ENCODE results near the gene TPM4.

- no peak for TF ChIP-seq CTCF (IDR thresholded peaks at IDR 0.05)
- TF ChIP-seq POLR2A (IDR thresholded peaks at IDR 0.05) = no peak
These were observed 1.6 kb upstream of the TPM4 start for GRCh38 chr19:16074488-16075365.

Measured in heart left ventricle (tissue), 13 donors.